Body of pancreas (tissue), 4 donors: ENCODE measurements around the gene USP13. TPM values are rescaled to one million over a fixed set of nuclear protein-coding genes. Genes with fewer than 3 reads are reported as not detected.

Experiments used
- ATAC-seq: fragments of 150-250 bp; one replicate; pipeline ENCODE4 v1.9.1; 2016
- DNase-seq, 4 donors: peaks; one replicate each; pipeline ENCODE4 v3.0.0-alpha.2; 2019
- H3K27ac ChIP-seq, 4 donors: fragments of 200-600 bp; sonication (generic); 1 replicate in 3 of 4; 2 replicates in 1 of 4; pipeline versions ENCODE4 v1.5.1 to v1.6.1; 2016 to 2019; ENCODE audit warnings: mild to moderate bottlenecking in 1 of 4, mixed read lengths in 1 of 4, moderate library complexity in 1 of 4
- H3K27me3 ChIP-seq, 2 donors: fragments of 200-600 bp; sonication (generic); one replicate each; pipeline ENCODE4 v1.6.0; 2016; ENCODE audit warnings: mild to moderate bottlenecking in 1 of 2
- H3K36me3 ChIP-seq, 2 donors: fragments of 200-600 bp; sonication (generic); replicated peaks in 1 of 2; 2 replicates each; pipeline ENCODE4 v1.5.1; 2016; ENCODE audit warnings: low read depth in 2 of 2; ENCODE audit not compliant: insufficient read depth in 1 of 2
- H3K4me1 ChIP-seq: fragments of 200-600 bp; sonication (generic); one replicate; pipeline ENCODE4 v1.6.0; 2016
- H3K4me3 ChIP-seq, 2 donors: fragments of 200-600 bp; sonication (generic); 1 replicate in 1 of 2; 2 replicates in 1 of 2; pipeline ENCODE4 v1.5.1; 2016 to 2019
- H3K9me3 ChIP-seq, 3 donors: fragments of 200-600 bp; sonication (generic); 1 replicate in 2 of 3; 2 replicates in 1 of 3; pipeline ENCODE4 v1.5.1; 2016
- CTCF ChIP-seq, 7 experiments: fragments of 450-650 bp in 4 of 7; fragments of 200-600 bp in 3 of 7; sonication (generic) in 3 of 7; IDR thresholded peaks; one replicate each; pipeline ENCODE4 v1.5.1; 2016 to 2019; ENCODE audit warnings: antibody characterized with exemption in 7 of 7
- POLR2A ChIP-seq, 3 donors: fragments of 450-650 bp; IDR thresholded peaks; one replicate each; pipeline ENCODE4 v1.6.1; 2016; ENCODE audit warnings: antibody characterized with exemption in 3 of 3, mild to moderate bottlenecking in 2 of 3
- WGBS, 2 donors: methylation state at CpG; one replicate each; pipeline ENCODE4 v1.1.5; 2017; 5-methylcytosine and 5-hydroxymethylcytosine counted together
- intact Hi-C: fragments of 100-400 bp; cut with DNase I; formaldehyde crosslinking; loops from one replicate; pipeline ENCODE4 v1.15.1; 2023
- total RNA-seq, 2 donors: library from RNA; depleted of rRNA; stranded (reverse); fragments of >200 nt; gene quantifications; one replicate each; pipeline ENCODE4 v1.1.0, GENCODE V29; 2016

Gene USP13
- total RNA-seq, 2 donors from 2014 or later = 5.4 to 6.9 TPM

- 74 to 86% methylated on average over 8 of the region's 8 CpGs for WGBS, 2 donors
- intact Hi-C loops = no loop called here
- ATAC-seq (no peak), DNase-seq (no peak)
- Histone ChIP-seq H3K4me3 (no peak overlapping the region), H3K27me3 (no peaks in the 10 kb centered on the region), H3K4me1 (no peaks in the 10 kb centered on the region), H3K27ac (no peak overlapping the region), H3K9me3 (no peaks in the 10 kb centered on the region), H3K36me3 (no peaks in the 10 kb centered on the region)
- TF ChIP-seq POLR2A (IDR thresholded peaks at IDR 0.05) = no peak
- no peak for TF ChIP-seq CTCF (IDR thresholded peaks at IDR 0.05)
These were observed 67.4 kb downstream of the USP13 start for GRCh38 chr3:179720196-179720595.

GRCh38 chr3:179723617-179724016 lies 70.8 kb downstream of the USP13 start:
- no peaks in the 10 kb centered on the region for H3K36me3 ChIP-seq
- no peak for ATAC-seq
- no peak for DNase-seq
- no peaks in the 10 kb centered on the region for H3K9me3 ChIP-seq
- intact Hi-C loops = no loop called here
- H3K27me3 ChIP-seq = no peaks in the 10 kb centered on the region
- TF ChIP-seq CTCF (IDR thresholded peaks at IDR 0.05) = no peak
- no peak for TF ChIP-seq POLR2A (IDR thresholded peaks at IDR 0.05)
- no peak overlapping the region for H3K4me3 ChIP-seq
- H3K4me1 ChIP-seq = no peaks in the 10 kb centered on the region
- no peak overlapping the region for H3K27ac ChIP-seq

GRCh38 chr3:179726075-179726699 lies 73.3 kb downstream of the USP13 start:
- TF ChIP-seq CTCF (IDR thresholded peaks at IDR 0.05) = no peak
- TF ChIP-seq POLR2A (IDR thresholded peaks at IDR 0.05) = no peak
- no peaks in the 10 kb centered on the region for H3K4me1 ChIP-seq
- H3K27ac ChIP-seq = no peak overlapping the region
- H3K27me3 ChIP-seq = no peaks in the 10 kb centered on the region
- no peak overlapping the region for H3K4me3 ChIP-seq
- DNase-seq (no peak), ATAC-seq (no peak)
- WGBS, 2 donors = 88 to 93% methylated on average over 5 of the region's 5 CpGs
- no peaks in the 10 kb centered on the region for H3K9me3 ChIP-seq
- peaks cover 0 to 4% of the 10 kb centered on the region in 2 donors for H3K36me3 ChIP-seq
- intact Hi-C loops = no loop called here

- TF ChIP-seq CTCF (IDR thresholded peaks at IDR 0.05) (no peak), POLR2A (IDR thresholded peaks at IDR 0.05) (no peak)
- Histone ChIP-seq H3K27ac (no peak overlapping the region), H3K4me3 (no peak overlapping the region), H3K4me1 (no peaks in the 10 kb centered on the region), H3K9me3 (no peaks in the 10 kb centered on the region), H3K27me3 (no peaks in the 10 kb centered on the region), H3K36me3 (peaks cover 0 to 4% of the 10 kb centered on the region in 2 donors)
- ATAC-seq = no peak
- no peak for DNase-seq
- WGBS, 2 donors = 90% methylated on average over 3 of the region's 3 CpGs
- intact Hi-C loops = no loop called here
These were observed 76.2 kb downstream of the USP13 start for GRCh38 chr3:179729086-179729485.

- Histone ChIP-seq H3K27me3 (no peaks in the 10 kb centered on the region), H3K36me3 (peaks cover 0 to 4% of the 10 kb centered on the region in 2 donors), H3K4me3 (no peak overlapping the region), H3K9me3 (no peaks in the 10 kb centered on the region), H3K27ac (no peak overlapping the region), H3K4me1 (no peaks in the 10 kb centered on the region)
- WGBS, 2 donors = 61 to 69% methylated on average over 2 of the region's 2 CpGs
- TF ChIP-seq POLR2A (IDR thresholded peaks at IDR 0.05) (no peak), CTCF (IDR thresholded peaks at IDR 0.05) (no peak)
- intact Hi-C loops = no loop called here
- no peak for ATAC-seq
- DNase-seq = no peak
These were observed 77.1 kb downstream of the USP13 start for GRCh38 chr3:179729981-179730380.
